OCI-M1 (cell line): ENCODE results near the gene CAND1.
A peak's percentile ranks its signal among the peaks of the same experiment; 100 is the strongest.

ENCODE experiments used
- DNase-seq: peaks from one replicate; lab custom pipeline; 2025; lab: John Stamatoyannopoulos, UW

The CAND1 gene

DNA sequence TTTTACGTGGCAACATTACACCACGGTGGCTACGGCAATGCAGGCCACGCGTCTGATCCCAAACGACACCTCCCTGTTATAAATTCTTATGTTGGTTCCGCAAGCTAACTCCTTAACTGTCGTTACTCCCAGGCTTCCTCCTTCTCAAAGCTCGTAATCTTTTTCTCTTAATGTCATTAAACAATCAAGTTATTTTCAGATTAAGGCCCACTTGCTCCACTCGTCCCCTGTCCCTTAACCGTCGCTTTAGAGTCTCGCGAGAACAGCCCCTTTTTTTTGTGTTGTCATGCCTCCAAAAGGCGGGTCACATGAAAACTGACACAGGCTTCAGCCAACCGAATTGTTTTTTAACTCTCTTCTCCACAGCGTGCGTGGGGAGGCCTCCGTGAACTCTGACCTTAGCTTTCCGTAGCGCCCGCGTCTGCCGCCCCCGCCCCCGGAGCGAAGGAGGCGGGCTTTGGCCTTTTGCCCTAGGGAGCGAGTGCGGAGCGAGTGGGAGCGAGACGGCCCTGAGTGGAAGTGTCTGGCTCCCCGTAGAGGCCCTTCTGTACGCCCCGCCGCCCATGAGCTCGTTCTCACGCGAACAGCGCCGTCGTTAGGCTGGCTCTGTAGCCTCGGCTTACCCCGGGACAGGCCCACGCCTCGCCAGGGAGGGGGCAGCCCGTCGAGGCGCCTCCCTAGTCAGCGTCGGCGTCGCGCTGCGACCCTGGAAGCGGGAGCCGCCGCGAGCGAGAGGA is at the start of gene CAND1:
Gene CAND1, plus strand, starts transcription at position 463 of the 737 bp plus-strand sequence. CDS start 360 bp downstream, outside the sequence.
- DNase-seq = peak; percentile 98

DNA sequence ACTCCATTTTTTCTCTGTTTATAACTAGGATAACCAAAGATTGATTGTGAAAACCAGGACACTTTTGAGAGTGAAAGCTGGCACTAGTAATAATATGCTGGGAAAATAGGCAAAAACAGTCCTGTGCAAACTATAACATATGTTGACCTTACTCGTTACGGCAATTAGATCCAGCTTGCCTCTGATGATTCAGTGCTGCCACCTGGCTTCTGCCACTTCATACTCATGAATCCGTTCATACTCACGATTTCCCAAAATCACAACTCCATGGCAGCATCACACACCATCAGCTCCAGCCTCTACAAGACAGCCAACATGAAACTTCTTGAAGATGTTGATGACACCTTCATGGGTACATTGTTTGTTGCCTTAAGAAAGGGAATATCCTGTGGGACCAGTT is 49.1 kb upstream of the CAND1 start:
- no peak for DNase-seq

DNA sequence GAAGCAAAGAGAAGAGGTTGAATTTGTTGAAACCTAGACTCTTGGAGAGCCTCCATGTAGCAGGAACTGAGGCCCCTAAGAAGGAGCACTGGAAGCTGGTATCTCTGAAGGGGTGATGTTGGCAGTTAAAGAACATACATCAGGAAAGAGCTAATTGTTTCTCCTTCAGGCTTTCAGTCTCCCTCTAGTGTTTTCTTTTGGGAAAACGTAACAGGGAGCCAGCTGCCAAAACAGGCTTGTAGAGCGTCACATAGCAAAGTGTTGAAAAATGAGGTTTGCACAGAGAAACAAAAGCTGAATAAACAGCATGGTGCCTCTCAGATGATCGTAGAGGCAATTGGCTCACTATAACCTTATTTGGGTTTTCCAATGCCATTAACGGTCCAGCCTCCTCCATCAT is 46.9 kb upstream of the CAND1 start:
- DNase-seq = peak; percentile 18

DNA sequence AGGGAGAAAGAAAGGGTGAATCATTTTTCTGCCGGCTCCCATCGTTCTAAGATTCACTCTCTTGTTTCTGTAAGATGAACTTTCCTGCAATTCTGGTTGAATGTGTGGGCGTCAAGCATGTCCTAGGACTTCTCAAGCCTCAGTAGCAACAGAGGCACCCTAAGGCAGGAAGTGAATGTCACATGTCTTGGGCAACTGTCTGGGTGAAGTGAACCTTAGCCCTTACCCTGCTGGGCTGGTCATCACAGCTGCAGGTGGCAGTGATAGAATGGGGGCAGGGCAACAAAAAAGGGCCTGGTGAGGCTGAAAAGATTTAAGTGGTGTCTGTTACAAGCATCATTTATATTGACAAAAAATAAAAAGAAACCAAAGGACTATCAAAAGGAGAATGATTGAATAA is 45.9 kb upstream of the CAND1 start:
- DNase-seq = no peak

DNA sequence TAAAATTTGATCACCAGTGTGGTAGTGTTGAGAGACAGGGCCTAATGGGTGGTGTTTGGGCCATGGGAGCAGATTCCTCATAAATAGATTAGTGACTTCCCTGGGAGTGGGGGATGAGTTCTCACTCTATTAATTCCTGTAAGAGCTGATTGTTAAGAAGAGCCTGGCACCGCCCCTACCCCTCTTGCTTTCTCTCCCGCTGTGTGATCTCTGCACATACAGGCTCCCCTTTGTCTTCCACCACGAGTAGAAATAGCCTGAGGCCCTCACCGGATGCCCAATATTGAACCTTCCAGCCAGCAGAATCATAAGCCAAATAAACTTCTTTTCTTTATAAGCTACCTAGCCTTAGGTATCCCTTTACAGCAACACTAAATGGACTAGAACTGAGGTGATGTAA is 31.9 kb upstream of the CAND1 start:
- no peak for DNase-seq

DNA sequence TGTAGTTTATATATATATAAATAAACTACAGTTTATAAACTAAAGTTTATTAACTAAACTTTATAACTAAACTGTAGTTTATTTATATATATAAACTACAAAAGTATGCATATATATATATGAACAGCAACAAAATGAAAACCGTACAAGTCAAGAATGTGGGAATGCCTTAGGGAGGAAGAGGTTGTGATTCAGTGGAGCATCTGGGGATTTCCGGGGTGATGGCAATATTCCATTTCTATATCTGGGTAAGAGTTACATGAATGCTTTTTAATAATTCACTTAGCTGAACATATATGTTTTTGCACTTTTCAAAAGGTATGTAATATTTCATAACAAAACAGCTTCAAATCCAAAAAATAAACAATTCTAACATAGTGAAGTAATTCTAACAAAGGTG is 30.1 kb upstream of the CAND1 start:
- DNase-seq = no peak

DNA sequence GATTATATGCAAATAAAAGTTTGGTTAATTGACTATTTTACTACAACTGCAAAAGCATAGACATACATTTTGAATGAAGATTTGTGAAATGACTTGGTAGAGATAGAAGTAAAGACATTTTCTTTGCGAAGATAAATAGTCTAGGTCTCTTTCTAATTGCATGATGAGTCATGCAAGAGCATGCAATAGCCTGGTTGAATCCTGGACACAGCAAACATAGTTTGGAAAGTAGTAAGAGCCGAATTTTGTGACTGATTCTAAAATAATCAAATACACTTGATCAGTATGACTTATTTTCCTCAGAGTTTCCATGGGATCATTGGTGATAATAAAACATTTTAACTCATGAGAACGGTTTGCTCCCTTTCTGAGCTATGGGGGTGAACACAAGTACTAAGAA is 27.7 kb upstream of the CAND1 start:
- DNase-seq = peak; percentile 12

DNA sequence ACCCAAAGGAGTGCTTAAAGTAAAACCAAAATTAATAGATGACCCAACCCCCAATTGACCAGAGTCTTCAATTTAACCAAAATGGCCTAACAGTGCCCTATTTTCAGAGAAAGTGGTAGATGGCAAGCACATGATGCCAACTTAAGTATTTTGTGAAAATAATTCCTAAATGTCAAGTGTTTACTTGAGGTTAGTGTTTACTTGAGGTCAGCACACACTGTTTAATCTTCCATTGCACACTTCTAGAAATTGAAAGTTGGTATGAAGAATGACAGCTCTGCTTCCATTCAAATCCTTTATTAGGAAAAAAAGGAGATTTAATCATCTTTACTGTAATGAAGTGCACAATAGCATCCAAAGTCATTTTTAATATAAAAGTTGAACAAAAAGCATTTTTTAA is 25.9 kb upstream of the CAND1 start:
- DNase-seq = no peak

DNA sequence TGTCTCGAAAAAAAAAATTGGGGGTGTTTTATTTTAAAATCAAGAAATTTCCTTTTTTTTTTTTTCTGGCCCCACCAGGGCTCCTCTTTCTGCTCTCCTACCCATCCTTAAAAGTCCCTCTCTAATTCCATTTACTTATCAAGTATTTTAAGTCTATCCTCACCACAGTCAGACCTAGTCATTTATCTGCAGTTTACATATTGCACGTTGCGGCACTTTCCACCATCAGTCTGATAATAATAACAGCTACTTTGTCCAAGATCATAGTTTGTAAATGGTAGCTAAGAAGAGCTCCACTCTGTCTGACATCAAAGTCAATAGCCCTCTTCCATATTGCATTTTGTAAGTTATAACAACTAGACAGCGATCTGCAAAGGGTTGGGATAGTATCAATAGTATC is 23.6 kb upstream of the CAND1 start:
- DNase-seq = peak; percentile 38

DNA sequence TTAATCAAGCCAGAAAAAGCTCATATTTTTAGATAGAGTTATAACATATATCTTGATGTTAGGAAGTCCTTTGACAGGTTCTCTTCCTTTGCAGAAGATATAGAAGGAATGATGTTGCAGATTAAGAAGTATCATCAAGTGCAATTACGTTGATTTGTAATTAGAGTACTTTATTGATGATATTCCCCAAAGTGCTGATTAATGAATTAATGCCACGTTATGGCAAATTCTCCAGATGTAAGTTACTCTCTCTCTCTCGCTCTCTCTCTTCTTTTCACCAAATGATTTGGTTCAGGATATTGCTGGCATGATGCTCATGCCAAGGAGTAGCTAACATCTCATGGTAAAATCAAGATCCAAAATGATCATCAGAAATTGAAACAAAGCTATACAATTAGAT is 18.1 kb upstream of the CAND1 start:
- DNase-seq = no peak

DNA sequence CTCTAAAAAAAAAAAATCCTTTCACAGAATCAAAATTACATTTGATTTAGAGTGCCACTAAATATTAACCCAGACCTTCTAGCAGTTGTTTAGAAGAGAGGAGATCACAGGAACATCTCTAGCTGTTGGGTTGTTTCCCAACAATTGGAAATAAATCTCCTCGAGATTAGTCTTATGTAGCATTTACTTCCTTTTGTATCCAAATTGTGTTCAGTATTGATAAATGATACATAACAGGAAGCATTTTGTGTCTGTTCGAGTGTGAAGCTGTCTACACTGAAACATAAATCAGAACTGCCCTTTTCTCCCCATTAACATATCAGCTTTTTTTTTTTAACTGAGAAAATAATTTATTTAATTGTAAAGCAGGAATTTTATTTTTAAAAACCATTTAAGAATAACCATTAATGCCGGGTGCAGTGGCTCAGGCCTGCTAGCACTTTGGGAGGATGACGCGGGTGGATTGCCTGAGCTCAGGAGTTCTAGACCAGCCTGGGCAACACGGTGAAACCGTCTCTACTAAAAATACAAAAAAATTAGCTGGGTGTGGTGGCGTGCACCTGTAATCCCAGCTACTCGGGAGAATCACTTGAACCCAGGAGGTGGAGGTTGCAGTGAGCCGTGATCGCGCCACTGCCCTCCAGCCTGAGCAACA is 14.7 kb upstream of the CAND1 start:
- DNase-seq = no peak

DNA sequence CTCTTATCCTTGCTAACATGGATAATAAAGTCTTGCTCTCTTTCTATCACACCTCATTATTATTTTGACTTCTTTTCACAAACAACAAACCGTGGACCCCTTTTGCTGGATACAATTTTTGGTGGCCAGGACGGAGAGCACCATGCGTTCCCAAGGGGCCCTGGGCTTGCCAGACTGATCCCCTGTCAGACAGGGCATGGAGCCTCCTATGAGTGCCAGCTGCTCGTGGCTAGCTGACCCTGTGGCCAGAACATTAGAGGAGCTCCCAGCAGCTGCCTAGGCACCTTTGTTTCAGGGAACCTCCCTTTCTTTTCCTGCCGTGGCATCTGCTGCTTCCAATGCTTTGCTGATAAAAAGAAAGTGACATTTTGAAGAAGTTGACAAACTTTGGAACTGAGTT is 12.5 kb upstream of the CAND1 start:
- no peak for DNase-seq

DNA sequence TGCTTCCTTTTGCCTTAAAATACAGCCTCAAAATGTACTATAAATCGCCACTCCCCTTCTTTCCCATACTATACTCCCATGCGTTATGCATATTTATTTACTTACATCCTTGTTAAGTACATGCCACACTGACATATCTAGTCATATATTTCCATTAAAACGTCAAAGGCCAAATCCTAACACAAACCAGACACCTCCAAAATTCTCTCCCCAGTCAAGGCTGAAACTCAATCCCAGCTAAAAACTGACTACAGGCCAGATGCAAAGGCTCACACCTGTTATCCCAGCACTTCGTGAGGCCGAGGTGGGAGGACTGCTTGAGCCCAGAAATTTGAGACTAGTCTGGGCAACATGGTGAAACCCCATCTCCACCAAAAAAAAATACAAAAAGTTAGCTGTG is 5.7 kb upstream of the CAND1 start:
- no peak for DNase-seq

DNA sequence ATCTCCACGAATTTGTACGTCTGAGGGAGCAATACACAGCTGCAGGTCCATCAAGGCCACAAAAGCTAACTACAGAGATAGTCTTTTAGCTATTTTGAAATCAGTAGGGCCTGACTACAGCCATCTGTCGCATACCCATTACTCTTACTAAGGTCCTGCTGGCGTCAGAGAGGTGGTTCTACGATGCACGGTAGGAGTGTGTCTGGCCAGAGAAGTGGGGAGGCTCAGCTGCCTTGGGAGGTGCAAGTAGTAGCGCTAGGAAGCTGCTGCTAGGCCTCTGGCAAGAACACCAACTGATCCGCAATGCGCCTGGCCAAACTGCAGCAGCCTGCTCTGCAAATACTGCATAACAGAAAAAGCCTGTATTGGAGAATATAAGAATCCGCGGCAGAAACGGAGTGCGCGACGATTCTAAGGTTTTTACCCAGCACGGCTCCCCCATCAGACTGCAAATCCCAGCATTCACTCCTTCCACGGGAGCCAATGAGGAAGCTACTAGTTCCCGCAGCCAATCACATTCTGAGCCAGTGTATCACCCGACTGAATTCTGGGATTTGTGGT is 743 bp upstream of the CAND1 start:
- DNase-seq = peak; percentile 97

DNA sequence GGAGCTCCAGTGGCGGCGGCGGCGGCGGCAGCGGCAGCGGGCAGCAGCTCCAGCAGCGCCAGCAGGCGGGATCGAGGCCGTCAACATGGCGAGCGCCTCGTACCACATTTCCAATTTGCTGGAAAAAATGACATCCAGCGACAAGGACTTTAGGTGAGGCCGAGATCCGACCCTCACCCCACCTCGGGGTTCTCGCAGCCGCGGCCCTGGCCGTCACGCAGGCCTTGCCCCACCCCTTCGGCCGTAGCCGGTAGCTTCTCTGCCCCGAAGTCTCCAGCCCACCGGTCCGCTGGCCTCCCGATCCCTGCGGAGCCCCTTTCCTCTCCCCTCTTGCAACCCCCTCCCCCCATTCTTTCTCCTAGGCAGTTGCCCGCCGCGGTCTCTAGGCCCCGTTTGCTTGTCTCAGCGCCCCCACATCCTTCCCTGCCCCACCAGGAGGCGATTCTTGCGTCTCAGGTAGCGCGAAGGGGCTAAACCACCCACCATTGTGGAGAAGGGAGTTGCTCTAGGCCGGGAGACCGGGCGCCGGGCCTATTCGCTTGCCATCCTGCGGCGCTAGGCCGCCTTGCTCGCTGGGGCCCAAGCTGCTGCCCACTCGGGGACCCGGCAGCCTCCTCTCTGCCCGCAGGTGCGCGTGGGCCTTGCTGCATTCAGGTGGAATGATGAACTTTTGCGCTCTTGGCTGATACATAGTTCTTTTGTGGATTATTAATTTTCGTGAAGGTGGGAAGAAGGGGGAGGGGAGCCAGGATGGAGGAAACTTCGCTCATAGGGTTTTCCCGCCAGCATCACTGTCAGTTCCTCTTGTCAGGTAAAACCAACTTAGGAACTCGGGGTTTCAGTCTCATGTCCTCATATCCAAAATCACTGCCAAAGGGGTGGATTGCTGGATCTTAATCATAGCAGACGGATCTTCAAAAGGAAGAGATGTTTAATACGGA is 745 bp downstream of the CAND1 start:
- peak; percentile 73 for DNase-seq

DNA sequence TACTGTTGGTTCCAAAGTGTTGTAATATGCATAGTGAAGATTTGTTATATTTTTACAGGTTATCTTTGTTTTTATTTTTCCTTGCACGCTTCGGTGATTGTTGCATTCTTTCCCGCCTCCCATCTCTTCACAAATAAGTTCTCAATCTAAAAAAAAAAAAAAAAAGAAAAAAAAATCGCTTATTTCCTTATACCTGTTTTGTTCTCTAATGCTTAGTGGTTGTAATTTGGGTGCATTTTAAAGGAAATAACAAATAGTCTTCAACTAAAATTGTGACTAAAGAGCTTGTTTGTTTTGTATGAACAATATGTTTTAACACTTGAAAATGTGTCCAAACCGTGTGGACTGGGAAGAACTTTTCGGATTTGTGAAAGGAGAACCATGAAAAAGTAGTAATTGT is 1.5 kb downstream of the CAND1 start:
- no peak for DNase-seq

DNA sequence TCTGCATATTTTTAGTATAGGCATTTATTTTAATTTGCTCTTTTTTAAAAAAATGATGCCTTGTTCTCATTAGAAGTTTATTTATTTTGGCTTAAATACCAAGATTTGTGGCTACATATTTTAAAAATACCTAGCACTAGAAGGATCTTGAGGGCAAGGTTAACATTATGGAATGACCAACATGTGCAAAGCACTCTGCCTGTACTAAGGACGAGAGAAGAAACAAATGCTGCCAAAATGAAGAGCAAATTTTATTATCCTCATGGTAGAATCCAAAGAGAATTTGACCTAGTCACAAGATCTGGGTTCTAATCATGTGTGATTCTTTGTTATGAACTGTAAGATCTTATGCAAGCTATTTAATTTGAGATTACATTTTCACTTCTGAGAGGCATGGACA is 2.8 kb downstream of the CAND1 start:
- no peak for DNase-seq

DNA sequence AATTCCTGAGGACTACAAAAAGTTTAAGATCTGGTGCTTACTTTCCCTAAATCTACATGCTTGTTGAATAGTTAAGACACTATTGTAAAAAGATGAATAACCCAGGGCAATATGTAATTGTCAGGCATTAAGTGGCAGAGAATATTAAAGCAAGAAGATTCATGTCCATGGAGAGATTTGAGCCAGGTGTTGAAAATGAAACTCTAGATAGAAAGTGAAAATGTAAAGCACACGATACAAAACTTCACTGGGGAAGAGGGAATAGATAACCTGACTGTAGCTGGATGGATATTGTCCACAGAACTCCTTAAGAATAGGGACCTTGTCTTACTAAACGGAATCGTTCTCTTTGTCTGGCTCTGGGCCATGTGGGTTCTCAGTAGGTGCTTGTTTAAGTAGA is 5.0 kb downstream of the CAND1 start:
- peak; percentile 19 for DNase-seq

DNA sequence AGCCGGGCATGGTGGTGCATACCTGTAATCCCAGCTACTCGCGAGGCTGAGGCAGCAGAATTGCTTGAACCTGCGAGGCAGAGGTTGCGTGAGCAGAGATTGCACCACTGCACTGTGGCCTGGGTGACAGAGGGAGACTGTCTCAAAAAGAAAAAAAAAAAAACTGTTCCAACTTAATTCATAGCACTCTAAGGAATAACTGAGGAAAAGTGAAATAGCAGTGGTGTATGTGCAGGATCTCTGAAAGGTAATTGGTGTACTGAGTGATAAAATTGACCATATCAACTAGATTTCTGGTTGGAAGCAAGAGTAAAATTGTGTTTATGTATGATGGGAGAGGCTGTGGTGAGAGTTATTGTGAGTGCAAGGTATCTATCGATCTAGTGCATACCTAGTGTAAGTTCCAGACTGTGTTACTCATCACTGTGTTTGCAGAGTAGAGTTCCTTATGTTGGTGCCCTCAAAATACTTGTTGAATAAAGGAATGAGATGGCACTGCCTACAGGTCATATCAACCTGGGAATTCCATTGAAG is 6.3 kb downstream of the CAND1 start:
- no peak for DNase-seq

DNA sequence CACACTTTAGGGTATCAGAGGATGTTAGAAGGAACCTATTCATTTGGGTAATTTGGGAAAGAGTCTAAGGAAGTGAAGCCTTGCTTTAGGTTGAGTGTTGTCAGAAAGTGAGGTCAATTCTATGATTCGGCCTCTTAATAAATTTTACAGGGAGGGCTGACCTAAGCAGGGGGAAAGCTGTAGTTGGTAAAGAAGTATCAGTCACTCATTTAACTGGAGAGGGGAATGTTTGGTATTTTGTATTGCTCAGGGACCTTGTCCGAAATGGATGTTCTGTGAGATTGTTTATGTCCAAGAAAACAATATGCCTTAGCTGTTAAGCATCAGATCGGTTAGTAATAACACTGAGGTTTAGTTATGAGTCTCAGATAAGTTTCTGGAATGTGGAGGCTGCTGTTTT is 7.3 kb downstream of the CAND1 start:
- no peak for DNase-seq

DNA sequence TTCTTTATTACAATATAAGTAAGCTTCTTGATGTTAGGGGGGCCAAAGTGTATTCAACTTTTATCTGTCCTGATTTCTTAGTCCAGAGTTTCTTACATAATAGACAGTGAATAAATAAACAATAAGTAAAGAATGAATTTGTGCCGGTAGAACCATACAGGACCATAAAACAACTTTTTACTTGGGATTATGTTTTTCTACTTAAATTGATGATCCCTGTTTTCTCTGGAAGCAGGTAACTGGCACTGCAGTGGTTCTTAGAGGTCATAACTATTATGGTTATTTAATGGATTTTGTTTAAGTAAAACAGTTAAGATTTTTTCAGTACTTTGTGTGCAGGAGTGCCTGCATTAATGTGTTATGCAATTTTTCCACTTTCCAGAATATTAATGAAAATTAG is 10.5 kb downstream of the CAND1 start:
- no peak for DNase-seq

DNA sequence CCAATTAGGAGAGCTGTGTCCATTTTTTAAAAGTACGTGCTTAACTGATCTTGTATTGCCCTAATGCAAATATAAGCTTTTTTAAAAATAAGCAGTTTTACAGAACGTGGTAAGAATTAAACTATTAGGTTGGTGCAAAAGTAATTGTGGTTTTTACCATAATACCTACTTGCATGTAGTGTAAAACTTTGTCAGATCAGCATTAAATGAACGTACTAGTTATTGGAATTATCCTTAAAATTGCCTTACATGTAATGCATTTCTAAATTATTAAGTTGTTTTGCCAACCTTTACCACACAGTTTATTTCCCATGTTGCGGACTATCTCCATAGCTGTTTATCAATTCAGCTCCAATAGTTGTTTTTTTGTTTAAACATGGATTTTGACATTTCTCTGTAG is 10.9 kb downstream of the CAND1 start:
- no peak for DNase-seq
